SK-N-SH treated with all-trans-retinoic acid at 6 μM for 48 hours (cell line): ENCODE measurements around the gene SUGCT.

ENCODE experiments used
- ATAC-seq: fragments of 200-7000 bp; cut with Tn5 transposase; 3 replicates; pipeline ENCODE4 v1.9.1; 2020; ENCODE audit warnings: mild to moderate bottlenecking, moderate library complexity
- ARNTL ChIP-seq: fragments of 450-650 bp; formaldehyde crosslinking; IDR thresholded peaks from 2 replicates; pipeline ENCODE4 v1.5.0; 2020; ENCODE audit warnings: low read depth, mild to moderate bottlenecking, moderate library complexity, borderline replicate concordance
- CREB5 ChIP-seq: fragments of 250-450 bp; sonication (Bioruptor Pico); IDR thresholded peaks from 2 replicates; pipeline ENCODE4 v1.5.1; 2020; ENCODE audit warnings: low read depth, mild to moderate bottlenecking, moderate library complexity
- CSDC2 ChIP-seq: fragments of 250-450 bp; sonication (Bioruptor Pico); IDR thresholded peaks from 2 replicates; pipeline ENCODE4 v1.5.0; 2020; ENCODE audit warnings: mild to moderate bottlenecking, moderate library complexity
- CSRNP3 ChIP-seq: fragments of 250-450 bp; sonication (Bioruptor Pico); IDR thresholded peaks from 2 replicates; pipeline ENCODE4 v1.5.1; 2021; ENCODE audit warnings: mild to moderate bottlenecking, moderate library complexity
- ESRRG ChIP-seq: fragments of 250-450 bp; sonication (Bioruptor Pico); IDR thresholded peaks from 2 replicates; pipeline ENCODE4 v1.6.1; 2021; ENCODE audit warnings: mild to moderate bottlenecking
- ISL1 ChIP-seq: fragments of 250-450 bp; sonication (Bioruptor Pico); IDR thresholded peaks from 2 replicates; pipeline ENCODE4 v2.1.2; 2022; ENCODE audit warnings: mild to moderate bottlenecking, moderate library complexity
- OSR1 ChIP-seq: fragments of 250-450 bp; sonication (Bioruptor Pico); IDR thresholded peaks from 2 replicates; pipeline ENCODE4 v1.8.0; 2022; ENCODE audit warnings: moderate library complexity, mild to moderate bottlenecking, inconsistent platforms
- PATZ1 ChIP-seq: fragments of 250-450 bp; sonication (Bioruptor Pico); IDR thresholded peaks from 2 replicates; pipeline ENCODE4 v1.8.0; 2020; ENCODE audit warnings: mild to moderate bottlenecking, moderate library complexity, borderline replicate concordance
- POU6F1 ChIP-seq: fragments of 250-450 bp; sonication (Bioruptor Pico); IDR thresholded peaks from 2 replicates; pipeline ENCODE4 v1.8.0; 2021; ENCODE audit warnings: low read depth, mild to moderate bottlenecking, moderate library complexity, borderline replicate concordance
- PPARA ChIP-seq: fragments of 250-450 bp; sonication (Bioruptor Pico); IDR thresholded peaks from 2 replicates; pipeline ENCODE4 v1.5.0; 2020; ENCODE audit warnings: mild to moderate bottlenecking, borderline replicate concordance
- RARB ChIP-seq: fragments of 250-450 bp; sonication (Bioruptor Pico); IDR thresholded peaks from 2 replicates; pipeline ENCODE4 v1.8.0; 2021; ENCODE audit warnings: mild to moderate bottlenecking, moderate library complexity
- SNAI2 ChIP-seq: fragments of 250-450 bp; sonication (Bioruptor Pico); IDR thresholded peaks from 2 replicates; pipeline ENCODE4 v1.5.0; 2020; ENCODE audit warnings: mild to moderate bottlenecking, moderate library complexity
- TCF4 ChIP-seq: fragments of 250-450 bp; sonication (Bioruptor Pico); IDR thresholded peaks from 2 replicates; pipeline ENCODE4 v1.8.0; 2021; ENCODE audit warnings: mild to moderate bottlenecking, moderate library complexity, borderline replicate concordance
- TOX ChIP-seq: fragments of 250-450 bp; sonication (Bioruptor Pico); IDR thresholded peaks from 2 replicates; pipeline ENCODE4 v1.8.0; 2021; ENCODE audit warnings: mild to moderate bottlenecking, moderate library complexity, borderline replicate concordance
- TSHZ2 ChIP-seq: fragments of 250-450 bp; sonication (Bioruptor Pico); IDR thresholded peaks from 2 replicates; pipeline ENCODE4 v1.5.0; 2020; ENCODE audit warnings: mild to moderate bottlenecking, moderate library complexity
- ZC3H10 ChIP-seq: fragments of 250-450 bp; sonication (Bioruptor Pico); IDR thresholded peaks from 2 replicates; pipeline ENCODE4 v1.5.1; 2021; ENCODE audit warnings: mild to moderate bottlenecking, moderate library complexity
- ZFP3 ChIP-seq: fragments of 250-450 bp; sonication (Bioruptor Pico); IDR thresholded peaks from 2 replicates; pipeline ENCODE4 v1.5.0; 2020; ENCODE audit warnings: mild to moderate bottlenecking, moderate library complexity
- ZFP30 ChIP-seq: fragments of 450-650 bp; formaldehyde crosslinking; IDR thresholded peaks from 2 replicates; pipeline ENCODE4 v1.5.0; 2022; ENCODE audit warnings: mild to moderate bottlenecking, moderate library complexity
- ZNF565 ChIP-seq: fragments of 450-650 bp; formaldehyde crosslinking; conservative IDR thresholded peaks from 2 replicates; pipeline ENCODE4 v1.5.0; 2020; ENCODE audit warnings: low read depth, mild to moderate bottlenecking, moderate library complexity
- ZNF70 ChIP-seq: fragments of 450-650 bp; formaldehyde crosslinking; IDR thresholded peaks from 2 replicates; pipeline ENCODE4 v1.5.0; 2020; ENCODE audit warnings: mild to moderate bottlenecking, moderate library complexity
- ZNF8 ChIP-seq: fragments of 450-650 bp; formaldehyde crosslinking; IDR thresholded peaks from 2 replicates; pipeline ENCODE4 v1.5.0; 2020; ENCODE audit warnings: mild to moderate bottlenecking, moderate library complexity

Gene SUGCT

GRCh38 chr7:40418983-40419382 is 284.2 kb downstream of the SUGCT start:
- no peak for TF ChIP-seq CSRNP3 (CRISPR knock-in tag)
- TF ChIP-seq ZC3H10 (CRISPR knock-in tag), result no peak
- TF ChIP-seq ZFP3 (CRISPR knock-in tag), result no peak
- TF ChIP-seq POU6F1 (CRISPR knock-in tag), result no peak
- TF ChIP-seq TOX (CRISPR knock-in tag), result no peak
- no peak for TF ChIP-seq PATZ1 (CRISPR knock-in tag)
- TF ChIP-seq ISL1 (CRISPR knock-in tag), result no peak
- no peak for TF ChIP-seq CREB5 (CRISPR knock-in tag)
- TF ChIP-seq RARB (CRISPR knock-in tag), result no peak
- no peak for TF ChIP-seq ESRRG (CRISPR knock-in tag)
- no peak for TF ChIP-seq TSHZ2 (CRISPR knock-in tag)
- TF ChIP-seq CSDC2 (CRISPR knock-in tag), result no peak
- no peak for TF ChIP-seq OSR1 (CRISPR knock-in tag)
- no peak for TF ChIP-seq ZNF70 (CRISPR knock-in tag)
- TF ChIP-seq ZNF565, result no peak
- TF ChIP-seq TCF4 (CRISPR knock-in tag), result no peak
- no peak for TF ChIP-seq ZNF8 (CRISPR knock-in tag)
- no peak for TF ChIP-seq ZFP30 (CRISPR knock-in tag)
- TF ChIP-seq, all 23 proteins: peak for 0
- no peak for ATAC-seq

GRCh38 chr7:40419806-40420205 is 285.0 kb downstream of the SUGCT start:
- no peak for TF ChIP-seq PPARA (CRISPR knock-in tag)
- TF ChIP-seq POU6F1 (CRISPR knock-in tag), result no peak
- no peak for TF ChIP-seq ISL1 (CRISPR knock-in tag)
- no peak for TF ChIP-seq ESRRG (CRISPR knock-in tag)
- TF ChIP-seq SNAI2, result no peak
- peak; percentile 58 for ATAC-seq

- ATAC-seq, result peak; percentile 35; the same call in 2 of the 3 replicates
- TF ChIP-seq PPARA (CRISPR knock-in tag) (no peak), ESRRG (CRISPR knock-in tag) (no peak), ZNF70 (CRISPR knock-in tag) (no peak), CSRNP3 (CRISPR knock-in tag) (no peak), CREB5 (CRISPR knock-in tag) (no peak), ZNF8 (CRISPR knock-in tag) (no peak), ARNTL (no peak), ISL1 (CRISPR knock-in tag) (no peak)
Observed at GRCh38 chr7:40421433-40421832, 286.6 kb downstream of the SUGCT start.
